Vagina (tissue), 2 donors: Measurements from ENCODE around the gene DROSHA.
"Not testable (repeated sequence)": the region's sequence is repeated elsewhere in the genome, so short reads cannot be mapped to it uniquely, and the experiment has no call there.

Experiments
- CTCF ChIP-seq, 3 experiments: fragments of 450-650 bp in 2 of 3; fragments of 200-600 bp in 1 of 3; sonication (generic) in 1 of 3; IDR thresholded peaks; one replicate each; pipeline ENCODE4 v1.5.1; 2017 to 2019; ENCODE audit warnings: antibody characterized with exemption in 3 of 3, mild to moderate bottlenecking in 2 of 3, moderate library complexity in 2 of 3
- POLR2A ChIP-seq, 2 donors: fragments of 450-650 bp; IDR thresholded peaks; one replicate each; pipeline ENCODE4 v1.6.1; 2017; ENCODE audit warnings: antibody characterized with exemption in 2 of 2, mild to moderate bottlenecking in 2 of 2, moderate library complexity in 2 of 2
- POLR2AphosphoS5 ChIP-seq, 2 donors: sonication (generic); formaldehyde crosslinking; IDR thresholded peaks; one replicate each; pipeline ENCODE4 v1.9.0; 2017; ENCODE audit warnings: antibody characterized with exemption in 2 of 2, mild to moderate bottlenecking in 2 of 2, low read depth in 1 of 2; ENCODE audit not compliant: insufficient read depth in 1 of 2

DNA sequence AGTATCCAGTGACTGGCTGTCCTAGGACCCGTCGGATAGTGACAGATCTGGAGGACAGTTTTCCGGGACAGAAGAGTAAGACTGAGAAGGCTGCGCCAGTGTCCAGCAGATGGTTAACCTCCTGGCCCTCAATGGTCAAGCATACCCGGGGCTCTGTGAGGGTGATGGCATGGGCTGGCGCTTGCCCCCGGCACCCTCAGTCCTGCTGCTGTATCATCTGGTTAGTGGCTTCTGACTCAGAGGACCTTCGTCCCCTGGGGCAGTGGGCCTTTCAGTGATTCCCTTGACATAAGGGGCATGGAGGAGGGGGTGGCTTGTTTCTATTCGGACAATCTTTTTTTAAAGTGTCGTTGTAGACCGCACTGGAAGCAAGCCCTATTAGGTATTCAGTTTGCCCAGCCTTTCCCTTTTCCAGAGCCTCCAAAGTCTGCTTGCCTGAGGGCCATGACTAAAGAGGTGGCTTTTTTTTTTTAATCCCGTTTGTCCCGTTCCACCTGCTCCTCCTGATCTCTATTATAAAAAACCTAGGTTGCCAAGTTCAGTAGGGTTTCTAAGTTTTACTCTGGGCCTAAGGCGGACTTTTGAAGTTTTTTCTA, 136.3 kb downstream of the DROSHA start:
- not testable (repeated sequence) for TF ChIP-seq CTCF, POLR2A (IDR thresholded peaks at IDR 0.05)
- TF ChIP-seq POLR2AphosphoS5 (IDR thresholded peaks at IDR 0.05; ENCODE audit: insufficient read depth in 1 of 2, low read depth in 1 of 2), result peak in 1 of 2 donors; percentile 10
